Neural progenitor cell (in vitro differentiated cells): ENCODE data around the gene GADD45GIP1. TPM values are rescaled to one million over a fixed set of nuclear protein-coding genes. Genes with fewer than 3 reads are reported as not detected.

Experiments
- DNase-seq: peaks from one replicate; pipeline ENCODE4 v3.0.0-alpha.2; 2016; ENCODE audit warnings: low spot score
- H2AFZ ChIP-seq: fragments of 200-600 bp; sonication (generic); replicated peaks from 2 replicates; pipeline ENCODE4 v1.6.1; 2016; ENCODE audit warnings: antibody characterized with exemption
- H3F3A ChIP-seq: fragments of 200-600 bp; sonication (generic); 2 replicates; pipeline ENCODE4 v1.6.1; 2016; ENCODE audit warnings: antibody characterized with exemption, low read depth
- H3K27ac ChIP-seq: fragments of 200-600 bp; sonication (generic); 2 replicates; pipeline ENCODE4 v1.5.1; 2016; ENCODE audit warnings: mild to moderate bottlenecking
- H3K27me3 ChIP-seq: fragments of 200-600 bp; sonication (generic); 2 replicates; pipeline ENCODE4 v1.6.1; 2016; ENCODE audit warnings: mild to moderate bottlenecking, moderate library complexity
- H3K36me3 ChIP-seq: fragments of 200-600 bp; sonication (generic); 2 replicates; pipeline ENCODE4 v1.5.1; 2016
- H3K4me1 ChIP-seq: fragments of 200-600 bp; sonication (generic); 2 replicates; pipeline ENCODE4 v1.6.1; 2016; ENCODE audit warnings: mixed run types
- H3K4me2 ChIP-seq: fragments of 200-600 bp; sonication (generic); 2 replicates; pipeline ENCODE4 v1.6.1; 2016
- H3K4me3 ChIP-seq: fragments of 200-600 bp; sonication (generic); 2 replicates; pipeline ENCODE4 v1.5.1; 2016
- H3K79me2 ChIP-seq: fragments of 200-600 bp; sonication (generic); 2 replicates; pipeline ENCODE4 v1.6.1; 2016; ENCODE audit warnings: low read depth
- H3K9ac ChIP-seq: fragments of 200-600 bp; sonication (generic); 2 replicates; pipeline ENCODE4 v1.6.1; 2016
- H3K9me3 ChIP-seq: fragments of 200-600 bp; sonication (generic); 2 replicates; pipeline ENCODE4 v1.5.1; 2016; ENCODE audit warnings: low read depth
- H4K20me1 ChIP-seq: fragments of 200-600 bp; sonication (generic); 2 replicates; pipeline ENCODE4 v1.6.1; 2016; ENCODE audit warnings: low read depth
- H3K27ac Mint-ChIP-seq: 3 replicates; pipeline ENCODE4 v1.8.0; 2021; ENCODE audit warnings: mixed read lengths
- H3K27me3 Mint-ChIP-seq: 2 replicates; pipeline ENCODE4 v1.8.0; 2022; ENCODE audit warnings: low read depth, mild to moderate bottlenecking, inconsistent platforms, moderate library complexity, mixed read lengths; ENCODE audit not compliant: insufficient read depth
- H3K36me3 Mint-ChIP-seq: 3 replicates; pipeline ENCODE4 v1.8.0; 2021; ENCODE audit warnings: mixed read lengths
- H3K4me1 Mint-ChIP-seq: 3 replicates; pipeline ENCODE4 v1.8.0; 2021; ENCODE audit warnings: mixed read lengths
- H3K4me3 Mint-ChIP-seq: 3 replicates; pipeline ENCODE4 v1.8.0; 2021; ENCODE audit warnings: mild to moderate bottlenecking, moderate library complexity, mixed read lengths
- H3K9me3 Mint-ChIP-seq: 3 replicates; pipeline ENCODE4 v1.8.0; 2020; ENCODE audit warnings: mixed read lengths
- EZH2 ChIP-seq: fragments of 200-600 bp; sonication (generic); IDR thresholded peaks from 2 replicates; pipeline ENCODE4 v1.6.1; 2017; ENCODE audit warnings: antibody characterized with exemption, mild to moderate bottlenecking, moderate library complexity
- EZH2phosphoT487 ChIP-seq: fragments of 200-600 bp; sonication (generic); IDR thresholded peaks from 2 replicates; pipeline ENCODE4 v1.6.1; 2017; ENCODE audit warnings: antibody characterized with exemption
- total RNA-seq: library from RNA; depleted of rRNA; stranded (reverse); fragments of >200 nt; gene quantifications from 2 replicates; pipeline ENCODE4 v1.2.3, GENCODE V29; 2015; ENCODE audit warnings: low replicate concordance
- TF ChIP-seq, protein P1 (sequence below): fragments of 200-600 bp; sonication (generic); IDR thresholded peaks from 2 replicates; pipeline ENCODE4 v1.5.1; 2017; ENCODE audit warnings: antibody characterized with exemption, mild to moderate bottlenecking

Gene GADD45GIP1
- total RNA-seq, 1 donor from 2014 or later: 17.1 TPM

DNA sequence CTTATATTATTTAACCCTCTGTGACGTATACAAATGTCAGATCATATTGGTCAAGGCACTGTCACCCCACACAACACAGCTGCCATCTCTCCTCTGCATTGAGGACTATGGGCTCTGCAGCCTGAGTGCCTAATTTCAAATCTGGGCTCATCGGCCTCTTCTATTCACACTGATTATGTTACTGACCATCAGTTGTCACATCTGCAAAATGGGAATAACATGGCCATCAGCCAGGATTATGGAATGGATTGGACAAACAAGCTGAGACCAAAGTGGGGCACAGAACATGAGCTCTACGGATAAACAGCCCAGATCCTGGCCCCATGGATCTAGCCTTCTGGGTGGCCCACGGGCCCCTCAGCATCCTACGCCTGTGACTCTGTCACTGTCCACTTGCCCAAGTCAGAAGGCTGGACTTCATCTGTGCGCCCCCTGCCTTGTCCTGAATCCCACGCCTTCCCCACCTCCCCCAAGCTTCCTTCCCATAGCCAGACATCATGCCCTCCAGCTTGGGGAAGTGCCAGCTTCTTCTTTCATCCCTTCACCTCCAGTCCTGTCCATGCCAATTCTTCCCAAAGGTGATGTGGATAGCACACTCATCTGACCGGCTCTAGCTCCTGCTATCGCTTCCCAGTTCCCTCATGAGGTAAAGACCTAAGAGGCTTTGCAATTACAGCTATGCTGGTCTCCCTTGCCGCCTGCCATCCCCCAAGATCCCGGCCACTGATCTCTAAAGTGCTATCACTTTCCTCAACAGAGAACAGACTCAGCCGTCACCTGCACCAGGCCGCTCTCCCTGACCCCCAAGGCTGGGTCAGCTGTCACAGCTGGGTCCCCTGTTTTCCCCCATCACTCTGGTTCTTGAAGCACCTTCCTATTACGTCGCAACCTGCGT, 24.4 kb downstream of the GADD45GIP1 start:
- H3K27me3 Mint-ChIP-seq: peaks cover 11% of the 10 kb centered on the region
- peaks cover 29% of the 10 kb centered on the region for H3K79me2 ChIP-seq
- no peaks in the 10 kb centered on the region for H3K27me3 ChIP-seq
- TF ChIP-seq, protein P1, sequence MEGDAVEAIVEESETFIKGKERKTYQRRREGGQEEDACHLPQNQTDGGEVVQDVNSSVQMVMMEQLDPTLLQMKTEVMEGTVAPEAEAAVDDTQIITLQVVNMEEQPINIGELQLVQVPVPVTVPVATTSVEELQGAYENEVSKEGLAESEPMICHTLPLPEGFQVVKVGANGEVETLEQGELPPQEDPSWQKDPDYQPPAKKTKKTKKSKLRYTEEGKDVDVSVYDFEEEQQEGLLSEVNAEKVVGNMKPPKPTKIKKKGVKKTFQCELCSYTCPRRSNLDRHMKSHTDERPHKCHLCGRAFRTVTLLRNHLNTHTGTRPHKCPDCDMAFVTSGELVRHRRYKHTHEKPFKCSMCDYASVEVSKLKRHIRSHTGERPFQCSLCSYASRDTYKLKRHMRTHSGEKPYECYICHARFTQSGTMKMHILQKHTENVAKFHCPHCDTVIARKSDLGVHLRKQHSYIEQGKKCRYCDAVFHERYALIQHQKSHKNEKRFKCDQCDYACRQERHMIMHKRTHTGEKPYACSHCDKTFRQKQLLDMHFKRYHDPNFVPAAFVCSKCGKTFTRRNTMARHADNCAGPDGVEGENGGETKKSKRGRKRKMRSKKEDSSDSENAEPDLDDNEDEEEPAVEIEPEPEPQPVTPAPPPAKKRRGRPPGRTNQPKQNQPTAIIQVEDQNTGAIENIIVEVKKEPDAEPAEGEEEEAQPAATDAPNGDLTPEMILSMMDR: no peak
- TF ChIP-seq EZH2phosphoT487 (no peak), EZH2 (no peak)
- no peak overlapping the region for H3K27ac Mint-ChIP-seq
- peak overlapping the region; percentile 67 for H3K9ac ChIP-seq
- H3K4me2 ChIP-seq: peak overlapping the region; percentile 87
- peaks cover 15% of the 10 kb centered on the region for H3F3A ChIP-seq
- no peaks in the 10 kb centered on the region for H3K9me3 Mint-ChIP-seq
- peaks cover 10% of the 10 kb centered on the region for H4K20me1 ChIP-seq
- H3K4me1 Mint-ChIP-seq: peaks cover 25% of the 10 kb centered on the region
- no peak for DNase-seq
- no peak overlapping the region for H3K27ac ChIP-seq
- H3K4me3 ChIP-seq: peak overlapping the region; percentile 64
- H3K4me3 Mint-ChIP-seq: peak overlapping the region; percentile 99
- H3K9me3 ChIP-seq: no peaks in the 10 kb centered on the region
- H3K4me1 ChIP-seq: peaks cover 12% of the 10 kb centered on the region
- H3K36me3 ChIP-seq: no peaks in the 10 kb centered on the region
- H3K36me3 Mint-ChIP-seq: peaks cover 11% of the 10 kb centered on the region
- no peak overlapping the region for H2AFZ ChIP-seq

DNA sequence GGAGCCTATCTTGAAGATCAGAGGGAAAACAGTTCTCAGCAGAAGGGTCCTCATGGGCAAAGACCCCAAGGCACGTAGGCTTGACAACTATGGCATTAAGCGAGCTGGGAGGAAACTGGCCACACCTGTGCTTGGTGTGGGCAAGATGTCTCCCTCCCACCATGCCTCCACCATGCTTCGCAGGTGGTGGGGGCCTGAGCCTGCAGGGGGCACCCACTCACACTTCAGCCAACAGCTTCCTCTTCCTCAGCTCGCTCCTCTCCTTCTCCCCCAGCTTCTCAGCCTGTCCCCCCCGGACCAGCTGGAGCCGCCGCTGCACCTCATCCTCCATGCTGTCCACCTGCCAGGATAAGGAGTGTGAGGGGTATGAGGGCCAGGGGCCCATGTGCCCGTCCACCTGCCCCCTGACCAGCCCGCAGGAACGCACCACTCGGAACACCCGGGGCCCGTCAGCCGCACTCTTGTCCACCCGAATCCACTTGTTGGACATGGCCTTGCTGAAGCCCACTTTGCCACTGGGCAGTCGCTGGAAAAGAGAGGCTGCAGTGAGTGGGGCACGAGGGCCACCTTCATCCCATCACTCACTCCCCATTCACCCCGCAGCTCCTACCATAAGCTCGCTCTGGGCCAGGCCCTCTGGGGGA, 26.9 kb downstream of the GADD45GIP1 start:
- no peaks in the 10 kb centered on the region for H3F3A ChIP-seq
- no peak overlapping the region for H3K4me3 ChIP-seq
- no peaks in the 10 kb centered on the region for H3K27me3 ChIP-seq
- H3K4me2 ChIP-seq: no peak overlapping the region
- Mint-ChIP-seq H3K27me3 (peaks cover 9% of the 10 kb centered on the region), H3K27ac (no peak overlapping the region), H3K4me1 (peaks cover 16% of the 10 kb centered on the region), H3K4me3 (no peak overlapping the region), H3K36me3 (peaks cover 17% of the 10 kb centered on the region), H3K9me3 (no peaks in the 10 kb centered on the region)
- H3K4me1 ChIP-seq: peaks cover 6% of the 10 kb centered on the region
- H3K79me2 ChIP-seq: peaks cover 29% of the 10 kb centered on the region
- H3K9ac ChIP-seq: no peak overlapping the region
- H4K20me1 ChIP-seq: peaks cover 10% of the 10 kb centered on the region
- DNase-seq: no peak
- H3K36me3 ChIP-seq: peaks cover 3% of the 10 kb centered on the region
- no peak overlapping the region for H2AFZ ChIP-seq
- TF ChIP-seq EZH2phosphoT487 (no peak), EZH2 (no peak)
- TF ChIP-seq, protein P1: no peak
- no peak overlapping the region for H3K27ac ChIP-seq
- no peaks in the 10 kb centered on the region for H3K9me3 ChIP-seq

DNA sequence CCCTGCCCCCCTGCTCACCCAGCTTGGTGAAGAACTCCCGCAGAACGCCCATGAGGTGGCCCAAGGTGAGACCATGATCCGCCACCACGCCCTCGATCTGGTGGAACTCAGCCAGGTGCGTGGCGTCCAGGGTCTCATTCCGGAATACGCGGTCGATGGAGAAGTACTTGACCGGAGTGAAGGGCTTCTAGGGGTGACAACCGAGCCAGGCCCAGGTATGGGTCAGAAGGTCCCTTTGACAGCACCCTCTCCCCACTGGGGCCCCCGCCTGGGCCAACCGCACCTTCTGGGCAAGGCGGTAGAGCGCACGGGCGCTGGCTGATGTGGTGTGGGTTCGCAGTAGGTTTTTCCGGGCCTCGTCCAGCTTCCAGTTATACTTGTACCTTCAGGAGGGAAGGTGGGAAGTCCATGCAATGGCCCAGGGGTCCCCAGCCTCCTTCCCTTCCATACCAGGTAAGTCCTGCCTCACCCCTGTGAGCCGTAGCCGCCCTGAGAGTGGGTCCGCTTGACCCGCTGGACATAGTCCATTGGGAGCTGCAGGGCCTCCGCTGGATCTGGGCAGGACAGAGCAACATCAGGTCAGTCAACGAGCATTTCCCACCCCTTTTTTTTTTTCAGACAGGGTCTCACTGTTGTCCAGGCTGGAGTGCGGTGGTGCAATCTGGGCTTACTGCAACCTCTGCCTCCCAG, 32.3 kb downstream of the GADD45GIP1 start:
- peaks cover 3% of the 10 kb centered on the region for H3K4me1 Mint-ChIP-seq
- no peak overlapping the region for H2AFZ ChIP-seq
- peaks cover 22% of the 10 kb centered on the region for H3K36me3 Mint-ChIP-seq
- H3K27ac Mint-ChIP-seq: no peak overlapping the region
- H3F3A ChIP-seq: peaks cover 15% of the 10 kb centered on the region
- no peak for DNase-seq
- no peak overlapping the region for H3K4me3 Mint-ChIP-seq
- peaks cover 3% of the 10 kb centered on the region for H3K36me3 ChIP-seq
- no peak overlapping the region for H3K9ac ChIP-seq
- no peaks in the 10 kb centered on the region for H3K27me3 ChIP-seq
- no peaks in the 10 kb centered on the region for H3K4me1 ChIP-seq
- H4K20me1 ChIP-seq: no peaks in the 10 kb centered on the region
- H3K79me2 ChIP-seq: no peaks in the 10 kb centered on the region
- no peak for TF ChIP-seq EZH2phosphoT487
- TF ChIP-seq, protein P1: no peak
- no peak for TF ChIP-seq EZH2
- H3K27me3 Mint-ChIP-seq: peaks cover 7% of the 10 kb centered on the region
- no peaks in the 10 kb centered on the region for H3K9me3 ChIP-seq
- no peak overlapping the region for H3K27ac ChIP-seq
- H3K9me3 Mint-ChIP-seq: no peaks in the 10 kb centered on the region
- H3K4me3 ChIP-seq: no peak overlapping the region
- no peak overlapping the region for H3K4me2 ChIP-seq
